SU-DHL-6 (cell line): Measurements from ENCODE around the gene UTS2R.

Experiments
- EZH2phosphoT487 ChIP-seq: fragments of 200-600 bp; sonication (generic), shearing (Covaris generic); conservative IDR thresholded peaks from 2 replicates; pipeline ENCODE4 v1.6.1; 2018; ENCODE audit warnings: mild to moderate bottlenecking, antibody characterized with exemption, low read length, moderate library complexity, mixed read lengths
- TF ChIP-seq, protein P1 (sequence below): fragments of 200-600 bp; sonication (generic); IDR thresholded peaks from one replicate; pipeline ENCODE4 v1.5.1; 2017; ENCODE audit warnings: antibody characterized with exemption, mild to moderate bottlenecking, low read length, moderate library complexity; ENCODE audit not compliant: insufficient read depth, poor library complexity, severe bottlenecking

GRCh38 chr17:82391496-82392066 lies 20.0 kb downstream of the UTS2R start:
- TF ChIP-seq, protein P1, sequence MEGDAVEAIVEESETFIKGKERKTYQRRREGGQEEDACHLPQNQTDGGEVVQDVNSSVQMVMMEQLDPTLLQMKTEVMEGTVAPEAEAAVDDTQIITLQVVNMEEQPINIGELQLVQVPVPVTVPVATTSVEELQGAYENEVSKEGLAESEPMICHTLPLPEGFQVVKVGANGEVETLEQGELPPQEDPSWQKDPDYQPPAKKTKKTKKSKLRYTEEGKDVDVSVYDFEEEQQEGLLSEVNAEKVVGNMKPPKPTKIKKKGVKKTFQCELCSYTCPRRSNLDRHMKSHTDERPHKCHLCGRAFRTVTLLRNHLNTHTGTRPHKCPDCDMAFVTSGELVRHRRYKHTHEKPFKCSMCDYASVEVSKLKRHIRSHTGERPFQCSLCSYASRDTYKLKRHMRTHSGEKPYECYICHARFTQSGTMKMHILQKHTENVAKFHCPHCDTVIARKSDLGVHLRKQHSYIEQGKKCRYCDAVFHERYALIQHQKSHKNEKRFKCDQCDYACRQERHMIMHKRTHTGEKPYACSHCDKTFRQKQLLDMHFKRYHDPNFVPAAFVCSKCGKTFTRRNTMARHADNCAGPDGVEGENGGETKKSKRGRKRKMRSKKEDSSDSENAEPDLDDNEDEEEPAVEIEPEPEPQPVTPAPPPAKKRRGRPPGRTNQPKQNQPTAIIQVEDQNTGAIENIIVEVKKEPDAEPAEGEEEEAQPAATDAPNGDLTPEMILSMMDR, result no peak
- no peak for TF ChIP-seq EZH2phosphoT487
